NCI-H2196 treated with DMSO at 0.1 percent for 48 hours (cell line): ENCODE results near the gene DCT.
"Not testable (repeated sequence)": the region's sequence is repeated elsewhere in the genome, so short reads cannot be mapped to it uniquely, and the experiment has no call there.

Experiments
- DNase-seq: peaks from one replicate; lab custom pipeline; 2025; ENCODE audit not compliant: unreplicated experiment; lab: John Stamatoyannopoulos, UW

DCT gene

DNA sequence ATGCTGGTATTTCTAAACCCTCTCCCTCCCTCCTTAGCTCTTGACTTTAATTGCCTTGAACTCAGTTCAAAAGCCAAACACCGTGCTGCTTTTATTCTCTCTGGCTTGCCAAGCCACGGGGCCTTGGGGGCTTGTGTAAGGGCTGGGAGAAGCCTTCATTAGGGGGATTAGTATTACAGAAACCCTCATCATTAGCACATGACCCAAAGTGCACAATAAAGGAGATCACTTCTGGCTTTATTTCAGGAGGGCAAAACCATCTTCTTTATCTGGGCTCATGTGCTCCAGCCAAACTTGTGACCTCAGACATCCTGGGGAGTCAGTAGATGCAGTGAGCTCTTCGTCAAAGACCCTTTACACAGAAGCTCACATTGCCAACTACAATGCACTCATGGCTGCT is at the start of gene DCT:
Gene DCT (minus strand): TSS at position 67 of the 400 bp plus-strand sequence. CDS start 427 bp downstream, outside the sequence.
- no peak for DNase-seq

DNA sequence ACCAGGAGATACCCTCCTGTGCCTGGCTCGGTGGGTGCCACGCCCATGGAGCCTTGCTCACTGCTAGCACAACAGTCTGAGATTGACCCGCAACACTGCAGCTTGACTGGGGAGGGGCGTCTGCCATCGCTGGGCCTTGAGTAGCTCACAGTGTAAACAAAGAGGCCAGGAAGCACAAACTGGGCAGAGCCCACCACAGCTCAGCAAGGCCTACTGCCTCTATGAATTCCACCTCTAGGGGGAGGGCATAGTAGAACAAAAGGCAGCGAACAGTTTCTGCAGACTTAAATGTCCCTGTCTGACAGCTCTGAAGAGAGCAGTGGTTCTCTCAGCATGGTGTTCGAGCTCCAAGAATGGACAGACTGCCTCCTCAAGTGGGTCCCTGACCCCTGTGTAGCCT is 47.5 kb upstream of the DCT start:
- DNase-seq: not testable (repeated sequence)

DNA sequence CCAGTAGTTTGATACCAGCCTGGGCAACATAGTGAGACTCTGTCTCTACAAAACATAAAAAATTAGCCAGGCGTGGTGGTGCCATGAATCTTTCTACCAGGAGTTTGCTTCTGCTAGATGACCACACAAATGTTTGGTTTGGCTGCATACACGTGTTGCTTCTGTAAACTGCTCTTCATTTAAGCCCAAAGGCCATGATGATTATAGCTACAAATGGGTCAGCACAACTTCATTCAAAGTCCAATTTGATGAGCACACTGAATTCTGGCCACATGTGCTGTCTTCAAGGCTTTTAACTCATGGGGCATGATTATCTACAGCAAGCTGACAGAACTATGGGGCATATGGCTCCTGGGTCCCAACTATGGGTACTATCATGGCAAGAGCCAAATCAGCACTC is 46.3 kb upstream of the DCT start:
- DNase-seq: no peak

DNA sequence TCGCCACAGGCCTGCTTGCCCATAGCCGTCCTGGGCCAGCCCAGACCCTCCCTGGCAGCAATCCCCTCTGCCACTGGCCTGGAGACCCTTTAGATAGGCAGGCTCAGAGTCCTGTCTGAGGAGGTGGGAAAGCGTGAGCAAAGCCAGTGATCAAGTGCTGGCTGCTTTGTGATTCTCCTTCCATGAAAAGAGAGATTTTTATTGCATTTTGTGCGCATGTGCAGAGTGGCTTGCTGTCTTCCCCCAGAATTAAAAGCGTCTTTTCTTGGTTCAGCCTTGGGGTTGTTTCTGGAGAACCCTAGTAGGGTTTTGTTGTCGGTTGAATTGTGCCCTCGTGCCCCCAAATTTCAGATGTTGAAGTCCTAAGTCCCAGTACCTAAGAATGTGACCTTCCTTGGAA is 44.9 kb upstream of the DCT start:
- no peak for DNase-seq

DNA sequence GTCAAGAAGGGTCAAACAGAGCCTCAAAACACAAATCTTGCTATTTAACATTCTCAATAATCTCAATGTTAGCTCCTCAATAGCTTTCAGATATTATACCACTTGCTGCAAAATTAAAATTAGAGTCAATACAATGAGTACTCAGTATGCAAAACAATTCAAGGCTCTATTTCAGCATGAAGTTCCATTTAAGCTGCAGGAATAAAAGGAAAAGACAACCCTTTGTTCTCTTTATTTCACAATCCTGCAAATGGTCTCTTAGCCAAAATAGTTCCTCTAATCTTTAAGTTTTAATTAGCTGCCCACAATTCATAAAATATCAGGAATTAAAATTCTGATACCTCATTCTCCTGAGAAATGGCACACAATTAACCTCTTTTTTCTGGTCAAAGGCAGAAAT is 40.5 kb upstream of the DCT start:
- no peak for DNase-seq

DNA sequence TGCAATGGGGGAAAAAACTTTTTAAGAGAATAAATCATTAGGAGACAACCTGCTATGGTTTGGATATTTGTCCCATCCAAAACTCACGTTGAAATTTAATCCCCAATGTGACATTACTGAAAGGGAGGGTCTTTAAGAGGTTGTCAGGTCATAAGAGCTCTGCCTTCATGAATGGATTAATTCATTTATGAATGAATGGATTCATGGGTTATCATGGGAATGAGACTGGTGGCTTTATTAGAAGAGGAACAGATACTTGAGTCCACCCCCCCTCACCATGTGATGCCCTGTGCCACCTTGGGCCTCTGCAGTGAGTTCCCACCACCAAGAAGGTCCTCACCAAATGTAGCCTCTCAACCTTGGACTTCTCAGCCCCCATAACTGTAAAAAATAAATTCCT is 37.0 kb upstream of the DCT start:
- DNase-seq: no peak

DNA sequence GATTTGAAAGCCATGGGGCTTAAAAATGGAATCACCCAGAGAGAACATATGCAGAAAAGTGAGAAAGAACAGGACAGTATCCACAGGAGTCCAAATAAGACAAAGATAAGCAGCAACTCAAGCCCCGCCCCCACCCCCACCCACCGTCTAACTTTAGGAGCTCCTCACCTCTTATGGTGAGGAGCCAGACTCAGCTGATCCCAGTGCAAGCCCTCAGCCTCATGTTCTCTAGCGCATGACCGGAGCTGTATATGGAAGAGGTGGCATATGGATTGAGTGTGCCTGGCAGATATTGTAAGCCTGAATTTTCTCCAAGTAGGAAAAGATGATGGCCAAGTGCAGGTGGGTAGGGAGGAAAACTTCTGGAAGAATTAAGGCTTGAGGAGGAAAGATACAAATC is 36.4 kb upstream of the DCT start:
- DNase-seq: no peak

DNA sequence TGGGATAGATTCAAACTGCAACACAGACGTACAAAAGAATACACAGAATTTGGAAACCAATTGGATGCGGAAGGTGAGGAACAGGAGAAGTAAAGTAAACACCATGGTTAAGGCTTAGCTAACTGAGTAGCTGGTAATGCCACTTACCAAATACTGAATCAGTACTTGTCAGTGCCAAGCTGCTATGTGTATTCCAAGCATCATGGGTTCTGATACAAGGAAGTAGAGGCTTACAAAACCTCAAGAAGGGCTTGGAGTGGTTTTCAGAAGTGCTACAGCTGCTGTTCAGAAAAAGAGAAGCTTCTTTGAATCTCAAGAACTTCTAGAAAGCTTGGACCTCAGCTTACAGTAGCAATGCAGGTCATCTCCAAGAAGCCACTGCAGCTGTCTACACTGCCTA is 35.9 kb upstream of the DCT start:
- no peak for DNase-seq

DNA sequence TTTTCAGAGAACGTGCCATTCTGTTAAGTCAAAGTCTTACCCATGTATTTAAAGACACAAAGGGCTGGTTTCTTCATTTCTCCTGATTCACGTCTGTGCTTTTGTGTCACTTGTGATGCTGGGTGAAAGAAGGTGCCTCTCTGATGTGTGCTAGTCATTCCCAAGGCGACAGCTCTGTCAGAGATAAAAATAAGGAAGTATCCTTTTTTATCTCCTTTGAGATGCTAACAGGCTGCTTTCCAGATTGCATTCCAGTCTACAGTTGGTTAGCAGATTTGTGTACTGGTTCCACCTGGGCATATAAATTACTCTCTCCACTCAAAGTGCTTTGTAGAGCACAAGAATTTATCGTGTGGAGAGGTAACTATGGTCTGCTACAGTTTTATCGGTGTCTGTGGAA is 33.5 kb upstream of the DCT start:
- DNase-seq: no peak

DNA sequence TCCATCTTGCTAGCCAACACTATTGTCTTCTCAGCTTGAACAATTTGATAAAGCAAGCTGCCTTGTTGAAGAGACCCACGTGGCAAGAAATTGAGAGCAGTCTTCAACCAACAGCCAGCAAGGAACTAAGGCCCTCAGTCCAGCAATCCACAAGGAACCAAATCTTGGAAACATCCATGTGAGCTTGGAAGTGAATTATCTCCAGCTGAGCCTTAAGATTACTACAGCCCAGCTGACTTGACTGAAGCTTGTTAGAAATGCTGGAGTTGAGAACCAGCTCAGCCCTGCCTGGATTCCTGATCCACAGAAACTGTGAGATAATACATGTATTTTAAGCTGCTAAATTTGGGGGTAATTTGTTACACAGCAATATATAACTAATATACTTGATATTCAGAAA is 26.2 kb upstream of the DCT start:
- no peak for DNase-seq

DNA sequence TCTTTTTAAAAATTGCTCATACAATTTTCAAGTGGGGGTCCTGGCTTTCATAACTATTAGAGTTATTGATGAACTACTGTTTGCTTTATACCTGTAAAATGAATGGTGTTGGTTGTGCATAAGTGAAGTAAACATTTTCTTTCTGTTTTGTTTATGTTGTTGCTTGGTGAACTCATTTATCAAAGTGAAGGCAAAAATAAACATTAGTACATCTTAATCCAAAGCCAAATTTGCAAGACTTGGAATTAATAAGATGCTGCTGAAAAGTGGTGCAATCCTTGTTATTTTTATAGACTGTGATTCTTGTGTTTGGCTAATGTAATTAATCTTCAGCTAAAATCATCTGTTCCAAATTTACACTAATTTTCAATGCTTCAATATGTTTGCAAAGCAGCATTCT is 24.4 kb upstream of the DCT start:
- DNase-seq: no peak

DNA sequence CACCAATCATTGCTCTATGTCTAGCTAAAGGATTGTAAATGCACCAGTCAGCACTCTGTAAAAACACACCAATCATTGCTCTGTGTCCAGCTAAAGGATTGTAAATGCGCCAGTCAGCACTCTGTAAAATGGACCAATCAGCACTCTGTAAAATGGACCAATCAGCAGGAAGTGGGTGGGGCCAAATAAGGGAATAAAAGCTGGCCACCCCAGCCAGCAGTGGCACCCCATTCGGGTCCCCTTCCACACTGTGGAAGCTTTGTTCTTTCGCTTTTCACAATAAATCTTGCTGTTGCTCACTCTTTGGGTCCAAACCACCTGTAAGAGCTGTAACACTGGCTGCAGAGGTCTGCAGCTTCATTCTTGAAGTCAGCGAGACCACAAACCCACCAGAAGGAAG is 19.3 kb upstream of the DCT start:
- DNase-seq: not testable (repeated sequence)

DNA sequence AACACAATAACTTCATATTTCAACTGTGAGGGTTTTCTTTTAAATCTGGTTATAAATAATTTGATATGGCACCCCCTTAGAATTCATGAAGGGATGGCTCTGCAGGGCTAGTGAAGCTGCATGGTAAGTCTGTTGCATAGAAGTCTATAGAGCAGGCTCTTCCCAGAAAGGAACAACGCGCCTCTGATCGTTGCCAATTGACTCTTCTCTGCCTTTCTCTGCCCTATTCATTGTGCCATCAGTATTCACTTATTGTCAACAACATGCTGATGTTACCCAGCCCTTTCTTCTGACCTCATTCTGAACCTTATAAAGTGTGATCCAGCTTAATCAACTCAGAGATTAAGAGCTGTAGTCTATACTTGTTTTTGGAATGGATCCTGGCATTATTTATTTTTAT is 16.3 kb upstream of the DCT start:
- DNase-seq: no peak

DNA sequence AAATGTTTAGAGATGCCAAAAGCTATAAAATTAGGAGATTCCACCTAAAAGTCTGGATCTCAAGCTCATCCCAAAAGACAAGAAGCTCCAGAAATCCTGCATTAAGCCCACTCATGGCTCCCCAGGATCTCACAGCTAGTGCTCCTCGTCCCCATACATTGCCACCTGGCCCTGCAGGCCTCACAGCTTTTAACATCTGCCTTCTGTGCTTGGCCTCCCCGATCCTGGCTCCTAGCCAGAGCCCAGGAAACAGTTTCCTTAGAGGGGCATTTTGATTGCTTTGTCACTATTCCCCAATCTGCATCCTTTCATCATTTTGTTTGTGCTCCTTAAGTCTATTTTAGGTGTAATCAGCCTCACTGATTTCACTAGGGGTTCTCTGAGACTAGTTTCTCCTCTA is 14.5 kb upstream of the DCT start:
- DNase-seq: no peak

DNA sequence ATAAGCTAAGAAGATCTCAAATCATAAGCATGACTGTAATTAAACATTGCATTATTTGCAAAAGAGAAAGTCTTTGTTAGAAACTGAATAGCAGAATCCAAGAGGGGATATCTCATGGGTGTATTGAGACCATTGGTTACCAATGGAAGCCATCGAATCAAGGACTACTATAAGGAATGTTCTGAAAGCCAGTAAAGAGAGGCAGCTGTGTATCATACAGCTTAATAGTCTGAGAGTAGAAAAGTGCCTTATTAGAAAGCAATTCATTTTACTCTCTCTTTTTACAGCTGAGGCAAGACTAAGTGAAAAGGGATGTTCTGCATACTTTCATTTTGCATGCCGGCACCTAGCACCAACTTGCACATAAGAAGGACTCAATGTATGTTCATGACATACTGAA is 7.6 kb upstream of the DCT start:
- DNase-seq: no peak

DNA sequence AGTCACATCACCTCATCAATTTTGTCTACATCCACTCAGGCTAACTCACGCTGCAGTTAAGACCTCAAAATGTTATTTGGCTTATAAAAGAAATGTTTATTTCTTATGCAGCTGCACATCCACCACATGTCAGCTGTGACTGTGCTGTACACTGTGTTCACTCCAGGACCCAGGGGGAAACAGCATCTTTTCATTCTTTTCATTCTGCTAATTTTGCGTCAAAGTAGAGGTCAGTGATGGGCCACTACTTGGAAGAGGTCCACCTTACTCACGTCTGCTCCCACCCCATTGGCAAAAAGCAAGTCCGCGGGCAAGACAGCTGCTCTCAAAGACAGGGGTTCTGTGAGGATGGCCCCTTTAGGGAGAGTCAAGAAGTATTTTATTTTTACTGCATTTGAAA is 4.5 kb upstream of the DCT start:
- DNase-seq: no peak

DNA sequence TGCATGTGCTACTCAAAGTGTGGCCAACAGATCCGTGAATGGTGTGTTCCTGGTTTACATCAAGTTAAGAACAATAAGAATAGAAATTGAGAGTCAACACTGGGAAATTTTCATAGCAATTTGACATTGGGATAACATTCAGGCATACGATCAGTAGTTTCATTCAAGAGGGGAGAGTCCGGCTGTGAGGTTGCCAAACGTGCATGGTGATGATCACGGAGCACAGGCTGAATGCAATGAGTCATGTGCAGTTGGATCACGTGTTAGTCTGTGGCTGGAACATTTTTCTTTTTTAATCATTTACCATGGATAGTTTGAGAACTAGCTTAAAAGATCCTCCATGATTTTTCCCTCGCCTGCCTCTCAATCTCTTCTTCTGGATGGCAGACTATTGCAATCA is 2.5 kb upstream of the DCT start:
- DNase-seq: no peak

DNA sequence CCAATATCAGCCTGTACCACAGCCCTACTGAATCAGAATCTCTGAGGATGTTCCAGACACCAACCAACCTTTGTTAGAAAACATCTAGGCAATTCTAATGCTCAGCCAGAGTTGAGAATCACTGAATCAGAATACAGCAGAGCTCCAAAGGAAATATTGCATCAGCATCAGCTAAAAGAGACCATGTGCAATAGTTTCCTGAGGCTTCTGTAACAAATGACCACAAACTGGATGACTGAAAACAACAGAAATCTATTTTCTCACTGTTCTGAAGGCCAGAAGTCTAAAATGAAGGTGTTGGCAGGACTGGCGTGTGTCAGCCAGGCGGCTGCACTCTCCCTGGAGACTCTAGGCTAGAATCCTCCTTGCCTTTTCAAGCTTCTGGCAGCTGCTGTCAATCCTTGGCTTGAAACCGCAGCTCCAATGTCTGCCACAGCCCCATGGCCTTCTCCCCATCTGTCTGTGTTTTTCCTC is 1.2 kb upstream of the DCT start:
- DNase-seq: no peak

DNA sequence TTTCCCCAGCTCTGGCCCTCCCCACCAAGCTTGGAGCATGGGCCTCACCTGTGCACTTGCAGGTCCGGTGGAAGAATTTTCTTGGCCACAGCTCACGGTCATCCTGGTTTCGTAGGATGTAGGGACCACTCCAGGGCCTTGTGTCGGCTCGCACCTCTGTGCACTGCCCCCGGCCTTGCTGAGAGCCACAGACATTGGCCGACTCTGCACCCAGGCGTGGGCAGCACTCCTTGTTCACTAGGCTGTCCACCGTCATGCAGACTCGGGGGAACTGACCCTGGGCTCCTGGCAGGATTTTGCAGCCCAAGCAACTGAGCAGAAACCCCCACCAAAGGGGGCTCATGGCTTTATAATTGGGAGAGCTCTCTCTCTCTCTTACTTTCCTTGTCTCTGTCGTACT is 569 bp downstream of the DCT start:
- no peak for DNase-seq

DNA sequence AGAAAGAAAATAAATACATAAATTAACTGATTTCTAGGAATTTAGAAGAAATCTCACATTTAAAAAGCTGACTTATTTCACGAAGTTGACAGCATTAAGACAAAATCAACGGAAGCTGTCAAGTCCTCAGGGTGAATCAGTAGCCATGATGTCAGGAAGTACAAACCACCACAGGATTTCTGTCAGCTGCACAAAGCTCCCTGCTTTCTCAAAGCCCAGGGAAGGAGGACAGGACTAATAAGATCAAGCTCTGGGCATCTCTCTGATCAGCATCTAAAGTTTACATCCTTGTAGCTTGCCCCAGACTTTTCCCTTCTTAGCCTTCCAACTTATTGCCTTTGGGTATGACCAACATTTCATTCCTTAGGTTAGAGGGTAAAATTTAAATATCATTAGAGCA is 9.4 kb downstream of the DCT start:
- no peak for DNase-seq

DNA sequence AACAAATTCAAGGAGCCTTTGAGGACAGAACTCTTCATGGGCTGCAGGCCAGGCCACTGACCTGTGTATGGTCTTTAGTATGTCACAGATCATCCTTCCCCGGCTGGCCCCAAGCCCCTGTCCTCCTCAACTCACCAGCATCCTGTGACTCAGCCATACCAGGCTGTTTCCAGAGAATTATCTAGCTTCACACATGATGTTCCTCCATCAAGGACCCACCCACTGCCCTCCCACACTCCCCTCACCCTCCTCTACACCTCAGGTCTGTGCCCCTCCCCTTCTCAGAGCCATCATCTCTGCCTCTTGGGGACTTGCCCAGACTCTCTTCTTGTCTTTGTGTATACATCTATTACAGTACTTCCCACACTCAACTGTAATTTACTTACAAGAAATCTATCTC is 14.7 kb downstream of the DCT start:
- no peak for DNase-seq

DNA sequence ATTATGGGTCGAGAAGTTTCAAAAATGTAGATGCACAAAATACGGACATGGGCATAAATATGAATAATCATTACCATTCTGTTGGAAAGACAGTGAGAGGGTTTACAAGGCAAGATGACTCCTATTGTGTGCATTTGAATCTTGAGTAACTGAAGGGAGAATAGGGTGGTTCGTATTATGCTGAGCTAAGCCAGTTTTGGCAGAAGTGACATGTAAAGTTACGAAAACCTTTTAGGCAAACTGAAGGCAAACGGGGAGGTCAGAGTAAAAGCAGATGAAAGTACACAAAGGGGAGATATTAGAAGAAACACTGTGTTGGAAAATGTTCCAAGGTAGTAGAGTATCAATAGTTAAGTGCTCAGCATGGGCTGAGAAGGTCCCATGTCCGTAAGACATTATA is 16.8 kb downstream of the DCT start:
- DNase-seq: no peak

DNA sequence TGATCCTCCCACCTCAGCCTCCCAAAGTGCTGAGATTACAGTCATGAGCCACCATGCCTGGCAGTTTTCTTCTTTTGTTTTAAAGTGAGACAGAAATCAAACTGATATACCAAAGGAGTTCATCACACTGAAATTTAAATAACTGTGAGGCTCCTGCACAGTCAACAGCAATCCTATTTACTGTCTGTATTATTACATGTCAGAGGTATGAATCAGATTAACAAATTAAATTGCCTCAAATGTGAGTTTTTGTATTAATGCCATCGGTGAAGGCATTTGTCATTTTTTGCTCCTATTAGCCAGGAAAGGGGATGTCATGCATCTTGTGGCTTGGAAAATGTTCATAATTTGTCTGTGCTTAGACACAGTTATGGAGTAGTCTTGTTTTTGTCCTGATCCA is 20.4 kb downstream of the DCT start:
- no peak for DNase-seq

DNA sequence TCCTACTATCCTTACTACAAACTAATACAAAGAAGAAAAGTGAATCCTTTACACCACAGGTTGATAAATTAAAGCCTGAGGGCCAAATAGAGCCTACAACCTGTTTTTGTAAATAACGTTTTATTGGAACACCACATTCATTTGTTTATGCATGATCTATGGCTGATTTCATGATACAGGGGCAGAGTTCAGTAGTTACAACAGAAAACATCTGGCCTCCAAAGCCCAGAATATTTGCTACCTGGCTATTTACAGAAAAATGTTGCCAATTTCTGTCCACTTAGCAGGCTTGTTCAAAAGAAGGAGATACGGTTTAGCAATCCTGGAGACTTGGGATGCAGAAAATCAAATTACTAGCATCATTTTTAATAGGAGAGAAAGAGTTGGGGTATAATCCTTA is 24.1 kb downstream of the DCT start:
- DNase-seq: no peak
